Sigmoid colon (tissue), 4 donors: ENCODE data around the gene ALPK3.

Source experiments
- CTCF ChIP-seq, 4 experiments: fragments of 450-650 bp in 3 of 4; fragments of 200-600 bp in 1 of 4; IDR thresholded peaks; one replicate each; pipeline ENCODE4 v1.5.1; 2016 to 2019; ENCODE audit warnings: antibody characterized with exemption in 4 of 4, mild to moderate bottlenecking in 3 of 4, moderate library complexity in 2 of 4
- POLR2A ChIP-seq, 2 donors: fragments of 450-650 bp; IDR thresholded peaks; one replicate each; pipeline ENCODE4 v1.6.1; 2016; ENCODE audit warnings: antibody characterized with exemption in 2 of 2, mild to moderate bottlenecking in 2 of 2, moderate library complexity in 2 of 2
- POLR2AphosphoS5 ChIP-seq, 4 donors: sonication (generic); formaldehyde crosslinking; IDR thresholded peaks; one replicate each; pipeline ENCODE4 v1.6.1; 2017; ENCODE audit warnings: antibody characterized with exemption in 4 of 4

- no peak for TF ChIP-seq CTCF (IDR thresholded peaks at IDR 0.05)
- no peak for TF ChIP-seq POLR2A (IDR thresholded peaks at IDR 0.05)
- TF ChIP-seq POLR2AphosphoS5 (IDR thresholded peaks at IDR 0.05): no peak
Measured at GRCh38 chr15:84812842-84813241, 4.3 kb upstream of the ALPK3 start.
